ENCODE data around the gene CELSR1.
"Not testable (repeated sequence)": the region's sequence is repeated elsewhere in the genome, so short reads cannot be mapped to it uniquely, and the experiment has no call there.

The CELSR1 gene

GRCh38 chr22:46521994-46522393 is 15.4 kb downstream of the CELSR1 start:
- no peaks in the 10 kb centered on the region for H3K9me3 ChIP-seq (ENCODE audit: control insufficient read depth, low read length)
- peaks cover 23% of the 10 kb centered on the region for H3K27me3 ChIP-seq (replicated peaks; ENCODE audit: control insufficient read depth, insufficient read depth, low read length)
- H3K9ac ChIP-seq (ENCODE audit: low read length), result no peak overlapping the region
- no peak for DNase-seq (ENCODE audit: low read depth)
- H3K4me3 ChIP-seq (ENCODE audit: low read length), result no peak overlapping the region
- no peaks in the 10 kb centered on the region for H3K36me3 ChIP-seq (ENCODE audit: control insufficient read depth, insufficient read depth, low read length, severe bottlenecking)
- H3K4me1 ChIP-seq (ENCODE audit: control insufficient read depth, insufficient read depth, low read length), result no peaks in the 10 kb centered on the region

- no peak for DNase-seq (ENCODE audit: low read depth)
- H3K9me3 ChIP-seq (ENCODE audit: control insufficient read depth, low read length), result no peaks in the 10 kb centered on the region
- H3K4me3 ChIP-seq (ENCODE audit: low read length), result no peak overlapping the region
- peaks cover 15% of the 10 kb centered on the region for H3K27me3 ChIP-seq (replicated peaks; ENCODE audit: control insufficient read depth, insufficient read depth, low read length)
- no peaks in the 10 kb centered on the region for H3K36me3 ChIP-seq (ENCODE audit: control insufficient read depth, insufficient read depth, low read length, severe bottlenecking)
- no peaks in the 10 kb centered on the region for H3K4me1 ChIP-seq (ENCODE audit: control insufficient read depth, insufficient read depth, low read length)
- H3K9ac ChIP-seq (ENCODE audit: low read length), result no peak overlapping the region
Measured at GRCh38 chr22:46520880-46521279, 16.5 kb downstream of the CELSR1 start.

DNA sequence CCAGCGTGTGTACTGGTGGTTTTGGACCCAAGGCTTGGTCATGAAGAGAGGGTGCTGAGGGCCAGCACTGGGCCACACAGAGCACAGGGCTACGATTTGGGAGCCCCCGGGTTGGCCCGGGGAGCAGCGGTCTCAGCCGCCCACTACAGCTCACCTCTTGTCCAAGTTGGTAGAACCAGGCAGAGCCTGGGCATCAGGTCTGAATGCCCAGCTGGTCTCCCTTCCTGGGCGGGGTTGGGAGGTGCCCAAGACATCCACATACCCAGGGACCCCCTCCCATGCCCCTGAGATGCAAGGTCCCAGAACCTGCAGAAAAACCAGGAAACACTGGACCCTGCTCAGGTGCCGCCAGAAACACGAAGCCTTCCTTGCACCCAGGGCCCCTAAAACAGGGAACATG is 18.0 kb downstream of the CELSR1 start:
- no peaks in the 10 kb centered on the region for H3K9me3 ChIP-seq (ENCODE audit: control insufficient read depth, low read length)
- DNase-seq (ENCODE audit: low read depth), result no peak
- no peaks in the 10 kb centered on the region for H3K36me3 ChIP-seq (ENCODE audit: control insufficient read depth, insufficient read depth, low read length, severe bottlenecking)
- H3K9ac ChIP-seq (ENCODE audit: low read length), result no peak overlapping the region
- no peak overlapping the region for H3K4me3 ChIP-seq (ENCODE audit: low read length)
- H3K27me3 ChIP-seq (replicated peaks; ENCODE audit: control insufficient read depth, insufficient read depth, low read length), result peaks cover 14% of the 10 kb centered on the region
- H3K4me1 ChIP-seq (ENCODE audit: control insufficient read depth, insufficient read depth, low read length), result peaks cover 13% of the 10 kb centered on the region

GRCh38 chr22:46518542-46519325 is 18.7 kb downstream of the CELSR1 start:
- DNase-seq (ENCODE audit: low read depth), result no peak

GRCh38 chr22:46518038-46518437 is 19.4 kb downstream of the CELSR1 start:
- Histone ChIP-seq H3K9me3 (ENCODE audit: control insufficient read depth, low read length) (no peaks in the 10 kb centered on the region), H3K4me3 (ENCODE audit: low read length) (no peak overlapping the region), H3K9ac (ENCODE audit: low read length) (no peak overlapping the region), H3K4me1 (ENCODE audit: control insufficient read depth, insufficient read depth, low read length) (peaks cover 16% of the 10 kb centered on the region), H3K27me3 (replicated peaks; ENCODE audit: control insufficient read depth, insufficient read depth, low read length) (peaks cover 7% of the 10 kb centered on the region), H3K36me3 (ENCODE audit: control insufficient read depth, insufficient read depth, low read length, severe bottlenecking) (no peaks in the 10 kb centered on the region)
- no peak for DNase-seq (ENCODE audit: low read depth)

More at GRCh38 chr22:46518542-46519325, 18.7 kb downstream of the CELSR1 start:
- peaks cover 16% of the 10 kb centered on the region for H3K4me1 ChIP-seq (ENCODE audit: control insufficient read depth, insufficient read depth, low read length)
- no peaks in the 10 kb centered on the region for H3K9me3 ChIP-seq (ENCODE audit: control insufficient read depth, low read length)
- peaks cover 7% of the 10 kb centered on the region for H3K27me3 ChIP-seq (replicated peaks; ENCODE audit: control insufficient read depth, insufficient read depth, low read length)
- H3K36me3 ChIP-seq (ENCODE audit: control insufficient read depth, insufficient read depth, low read length, severe bottlenecking), result no peaks in the 10 kb centered on the region
- no peak overlapping the region for H3K9ac ChIP-seq (ENCODE audit: low read length)
- no peak overlapping the region for H3K4me3 ChIP-seq (ENCODE audit: low read length)

DNA sequence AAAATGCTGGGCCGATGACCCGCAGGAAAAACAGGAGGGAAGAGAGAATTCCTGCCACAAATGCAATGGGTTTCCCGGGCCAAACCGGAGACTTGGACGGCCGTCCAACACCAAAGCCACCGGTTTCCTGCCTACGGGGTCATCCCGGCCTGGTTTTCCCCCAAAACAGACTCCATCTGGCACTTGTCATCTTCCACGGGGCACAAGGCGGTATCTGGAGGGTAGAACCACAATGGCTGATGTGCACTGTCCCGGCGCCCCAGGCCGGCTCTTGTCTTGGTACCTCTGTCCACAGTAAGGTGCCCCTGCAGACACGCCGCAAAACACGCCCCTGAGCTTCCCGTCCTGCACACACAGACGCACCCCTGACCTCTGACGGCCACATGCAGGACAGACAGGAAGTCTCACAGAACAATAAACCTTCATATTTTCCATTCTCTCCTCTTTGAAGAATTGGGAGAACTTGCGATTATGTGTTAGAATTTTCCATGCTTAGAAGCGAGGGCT is 20.1 kb downstream of the CELSR1 start:
- no peak for DNase-seq (ENCODE audit: low read depth)
- Histone ChIP-seq H3K4me3 (ENCODE audit: low read length) (no peak overlapping the region), H3K9ac (ENCODE audit: low read length) (no peak overlapping the region), H3K4me1 (ENCODE audit: control insufficient read depth, insufficient read depth, low read length) (peaks cover 16% of the 10 kb centered on the region), H3K27me3 (replicated peaks; ENCODE audit: control insufficient read depth, insufficient read depth, low read length) (peaks cover 7% of the 10 kb centered on the region), H3K36me3 (ENCODE audit: control insufficient read depth, insufficient read depth, low read length, severe bottlenecking) (no peaks in the 10 kb centered on the region), H3K9me3 (ENCODE audit: control insufficient read depth, low read length) (no peaks in the 10 kb centered on the region)

DNA sequence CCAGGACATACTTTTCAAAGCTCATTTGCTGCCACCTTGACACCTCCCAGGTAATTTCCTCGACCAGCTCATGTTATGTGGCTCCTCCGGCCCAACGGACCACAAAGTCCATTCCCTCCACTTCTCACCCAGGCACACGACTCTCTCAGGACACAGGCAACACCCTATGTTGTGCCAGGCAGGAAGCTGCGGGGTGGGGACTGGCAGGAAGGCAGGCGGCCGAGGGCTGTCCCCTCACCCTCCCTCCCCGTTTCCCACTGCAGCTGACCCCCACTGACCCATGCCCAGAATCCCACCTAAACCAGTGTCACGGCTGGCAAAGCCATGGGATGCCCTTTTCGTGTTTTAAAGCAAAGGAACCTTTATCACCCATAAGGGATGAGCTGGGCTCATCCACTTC is 20.8 kb downstream of the CELSR1 start:
- peaks cover 18% of the 10 kb centered on the region for H3K4me1 ChIP-seq (ENCODE audit: control insufficient read depth, insufficient read depth, low read length)
- H3K4me3 ChIP-seq (ENCODE audit: low read length), result no peak overlapping the region
- H3K27me3 ChIP-seq (replicated peaks; ENCODE audit: control insufficient read depth, insufficient read depth, low read length), result peaks cover 7% of the 10 kb centered on the region
- H3K9ac ChIP-seq (ENCODE audit: low read length), result no peak overlapping the region
- DNase-seq (ENCODE audit: low read depth), result no peak
- H3K36me3 ChIP-seq (ENCODE audit: control insufficient read depth, insufficient read depth, low read length, severe bottlenecking), result no peaks in the 10 kb centered on the region
- H3K9me3 ChIP-seq (ENCODE audit: control insufficient read depth, low read length), result no peaks in the 10 kb centered on the region

DNA sequence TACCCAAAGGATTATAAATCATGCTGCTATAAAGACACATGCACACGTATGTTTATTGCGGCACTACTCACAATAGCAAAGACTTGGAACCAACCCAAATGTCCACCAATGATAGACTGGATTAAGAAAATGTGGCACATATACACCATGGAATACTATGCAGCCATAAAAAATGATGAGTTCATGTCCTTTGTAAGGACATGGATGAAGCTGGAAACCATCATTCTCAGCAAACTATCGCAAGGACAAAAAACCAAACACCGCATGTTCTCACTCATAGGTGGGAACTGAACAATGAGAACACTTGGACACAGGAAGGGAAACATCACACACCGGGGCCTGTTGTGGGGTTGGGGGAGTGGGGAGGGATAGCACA is 21.3 kb downstream of the CELSR1 start:
- peaks cover 23% of the 10 kb centered on the region for H3K4me1 ChIP-seq (ENCODE audit: control insufficient read depth, insufficient read depth, low read length)
- not testable (repeated sequence) for DNase-seq (ENCODE audit: low read depth); H3K36me3 ChIP-seq (ENCODE audit: control insufficient read depth, insufficient read depth, low read length, severe bottlenecking); H3K27me3 ChIP-seq (replicated peaks; ENCODE audit: control insufficient read depth, insufficient read depth, low read length); H3K9me3 ChIP-seq (ENCODE audit: control insufficient read depth, low read length); H3K4me3 ChIP-seq (ENCODE audit: low read length); H3K9ac ChIP-seq (ENCODE audit: low read length)

DNA sequence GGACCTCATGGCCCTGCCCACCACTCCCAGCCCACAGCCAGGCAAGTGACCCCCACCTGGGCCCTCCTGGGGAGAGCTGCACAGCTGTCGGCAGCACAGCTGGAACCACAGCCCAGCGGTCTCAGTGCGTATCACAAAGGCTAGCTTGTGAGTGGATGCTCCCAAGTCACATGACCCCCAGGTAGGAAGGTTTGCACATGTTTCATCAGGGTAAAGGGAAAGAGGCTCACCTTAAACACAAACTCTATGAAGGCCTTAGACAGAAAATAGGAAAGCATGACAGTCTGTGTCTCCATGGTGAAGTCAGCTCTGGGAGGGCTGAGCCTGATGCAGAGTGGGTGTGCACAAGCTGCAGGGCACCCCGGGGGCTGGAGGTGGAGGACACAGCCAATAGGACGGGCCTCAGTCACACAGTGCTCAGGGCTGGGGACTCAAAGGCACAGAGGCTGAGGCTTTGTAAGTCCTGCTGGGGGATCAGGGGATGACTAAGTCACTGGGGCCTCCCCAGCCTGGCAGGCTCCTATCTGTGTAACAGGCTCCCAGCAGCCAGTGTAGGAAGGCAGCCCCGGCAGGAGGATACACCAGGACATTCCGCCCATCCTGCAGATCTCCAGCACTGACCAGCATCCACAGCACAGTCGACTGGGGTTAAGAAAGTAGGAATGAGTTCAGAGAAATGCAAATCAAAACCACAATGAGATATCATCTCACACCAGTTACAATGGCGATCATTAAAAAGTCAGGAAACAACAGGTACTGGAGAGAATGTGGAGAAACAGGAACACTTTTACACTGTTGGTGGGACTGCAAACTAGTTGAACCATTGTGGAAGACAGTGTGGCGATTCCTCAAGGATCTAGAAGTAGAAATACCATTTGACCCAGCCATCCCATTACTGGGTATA is 22.0 kb downstream of the CELSR1 start:
- Histone ChIP-seq H3K4me3 (ENCODE audit: low read length) (no peak overlapping the region), H3K4me1 (ENCODE audit: control insufficient read depth, insufficient read depth, low read length) (peaks cover 25% of the 10 kb centered on the region), H3K36me3 (ENCODE audit: control insufficient read depth, insufficient read depth, low read length, severe bottlenecking) (no peaks in the 10 kb centered on the region), H3K9ac (ENCODE audit: low read length) (no peak overlapping the region), H3K9me3 (ENCODE audit: control insufficient read depth, low read length) (no peaks in the 10 kb centered on the region), H3K27me3 (replicated peaks; ENCODE audit: control insufficient read depth, insufficient read depth, low read length) (peaks cover 5% of the 10 kb centered on the region)
- no peak for DNase-seq (ENCODE audit: low read depth)

GRCh38 chr22:46514592-46515207 is 22.7 kb downstream of the CELSR1 start:
- DNase-seq (ENCODE audit: low read depth), result peak; percentile 61
- no peak overlapping the region for H3K4me3 ChIP-seq (ENCODE audit: low read length)

More at GRCh38 chr22:46514592-46515207, 22.7 kb downstream of the CELSR1 start:
- Histone ChIP-seq H3K9ac (ENCODE audit: low read length) (no peak overlapping the region), H3K4me1 (ENCODE audit: control insufficient read depth, insufficient read depth, low read length) (peaks cover 25% of the 10 kb centered on the region), H3K9me3 (ENCODE audit: control insufficient read depth, low read length) (no peaks in the 10 kb centered on the region), H3K27me3 (replicated peaks; ENCODE audit: control insufficient read depth, insufficient read depth, low read length) (peaks cover 5% of the 10 kb centered on the region), H3K36me3 (ENCODE audit: control insufficient read depth, insufficient read depth, low read length, severe bottlenecking) (no peaks in the 10 kb centered on the region)
